ENCODE measurements around the gene TAMALIN. TPM values are rescaled to one million over a fixed set of nuclear protein-coding genes. Genes with fewer than 3 reads are reported as not detected.

Gene TAMALIN
- total RNA-seq, 4 donors from 2014 or later = 9.8 to 20.8 (median 14.5) TPM

DNA sequence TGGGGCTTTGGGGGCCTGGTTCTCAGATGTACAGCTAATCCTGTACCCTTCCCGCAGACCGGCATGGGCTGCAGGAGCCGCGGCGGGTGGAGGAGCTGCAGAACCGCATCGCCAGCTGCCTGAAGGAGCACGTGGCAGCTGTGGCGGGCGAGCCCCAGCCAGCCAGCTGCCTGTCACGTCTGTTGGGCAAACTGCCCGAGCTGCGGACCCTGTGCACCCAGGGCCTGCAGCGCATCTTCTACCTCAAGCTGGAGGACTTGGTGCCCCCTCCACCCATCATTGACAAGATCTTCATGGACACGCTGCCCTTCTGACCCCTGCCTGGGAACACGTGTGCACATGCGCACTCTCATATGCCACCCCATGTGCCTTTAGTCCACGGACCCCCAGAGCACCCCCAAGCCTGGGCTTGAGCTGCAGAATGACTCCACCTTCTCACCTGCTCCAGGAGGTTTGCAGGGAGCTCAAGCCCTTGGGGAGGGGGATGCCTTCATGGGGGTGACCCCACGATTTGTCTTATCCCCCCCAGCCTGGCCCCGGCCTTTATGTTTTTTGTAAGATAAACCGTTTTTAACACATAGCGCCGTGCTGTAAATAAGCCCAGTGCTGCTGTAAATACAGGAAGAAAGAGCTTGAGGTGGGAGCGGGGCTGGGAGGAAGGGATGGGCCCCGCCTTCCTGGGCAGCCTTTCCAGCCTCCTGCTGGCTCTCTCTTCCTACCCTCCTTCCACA lies 52.0 kb downstream of the TAMALIN start:
- TF ChIP-seq POLR2A (IDR thresholded peaks at IDR 0.05) (no peak), CTCF (IDR thresholded peaks at IDR 0.05) (no peak)
- Histone ChIP-seq H3K4me3 (replicated peaks in 1 of 3) (no peak overlapping the region), H3K36me3 (peaks cover 44 to 58% of the 10 kb centered on the region in 2 donors), H3K27ac (no peak overlapping the region), H3K4me1 (no peaks in the 10 kb centered on the region), H3K9me3 (no peaks in the 10 kb centered on the region), H3K27me3 (no peaks in the 10 kb centered on the region)
- DNase-seq = no peak
- intact Hi-C loops (cut with DNase I) = no loop called here
- 82 to 83% methylated on average over 14 to 16 of the region's 25 CpGs for WGBS, 2 donors

GRCh38 chr12:52059582-52060497 lies 53.1 kb downstream of the TAMALIN start:
- no peaks in the 10 kb centered on the region for H3K27me3 ChIP-seq
- intact Hi-C loops (cut with DNase I) = no loop called here
- no peak overlapping the region for H3K4me3 ChIP-seq (replicated peaks in 1 of 3)
- H3K27ac ChIP-seq = no peak overlapping the region
- DNase-seq = no peak
- TF ChIP-seq CTCF (IDR thresholded peaks at IDR 0.05) = no peak
- no peak for TF ChIP-seq POLR2A (IDR thresholded peaks at IDR 0.05)
- 81 to 93% methylated on average over 9 to 11 of the region's 12 CpGs for WGBS, 2 donors
- peaks cover 0 to 4% of the 10 kb centered on the region in 2 donors for H3K4me1 ChIP-seq
- no peaks in the 10 kb centered on the region for H3K9me3 ChIP-seq
- peaks cover 40 to 48% of the 10 kb centered on the region in 2 donors for H3K36me3 ChIP-seq

DNA sequence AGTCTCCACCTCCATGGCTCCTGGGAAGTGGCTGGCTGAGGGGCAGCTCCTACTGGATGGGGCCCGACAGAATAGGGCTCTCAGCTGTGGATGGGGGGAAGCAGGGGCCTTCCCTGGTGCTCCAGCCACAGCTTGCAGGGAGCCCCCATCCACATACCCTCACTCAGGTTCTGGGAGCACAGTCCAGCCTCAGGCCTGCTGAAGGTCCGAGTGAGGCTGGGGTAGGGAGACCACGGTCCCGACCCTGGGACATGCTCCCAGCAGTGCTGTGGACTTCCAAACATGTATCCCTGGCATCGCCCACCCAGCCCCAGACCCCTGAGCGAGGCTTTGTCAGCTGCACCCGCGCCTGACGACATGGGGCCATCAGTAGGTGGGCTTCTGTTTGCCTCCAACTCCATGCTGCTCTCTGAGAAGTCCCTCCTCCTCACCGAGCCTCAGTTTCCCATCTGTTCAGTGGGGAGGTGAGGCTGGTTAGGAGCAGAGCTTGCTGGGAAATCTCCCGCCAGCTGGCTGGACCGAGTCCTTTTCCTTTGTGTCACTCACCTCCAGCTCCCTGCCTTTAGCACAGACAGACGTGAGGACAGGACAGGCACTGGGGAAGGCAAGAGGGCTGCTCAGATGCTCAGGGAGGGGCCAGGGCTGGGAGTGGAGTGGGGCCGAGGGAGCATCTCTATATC lies 53.9 kb downstream of the TAMALIN start:
- intact Hi-C loops (cut with DNase I) = no loop called here
- H3K27me3 ChIP-seq = no peaks in the 10 kb centered on the region
- H3K4me1 ChIP-seq = peaks cover 0 to 4% of the 10 kb centered on the region in 2 donors
- DNase-seq = no peak
- H3K4me3 ChIP-seq (replicated peaks in 1 of 3) = no peak overlapping the region
- H3K27ac ChIP-seq = no peak overlapping the region
- peaks cover 34 to 40% of the 10 kb centered on the region in 2 donors for H3K36me3 ChIP-seq
- 83 to 86% methylated on average over 14 of the region's 14 CpGs for WGBS, 2 donors
- TF ChIP-seq POLR2A (IDR thresholded peaks at IDR 0.05) (no peak), CTCF (IDR thresholded peaks at IDR 0.05) (no peak)
- H3K9me3 ChIP-seq = no peaks in the 10 kb centered on the region

DNA sequence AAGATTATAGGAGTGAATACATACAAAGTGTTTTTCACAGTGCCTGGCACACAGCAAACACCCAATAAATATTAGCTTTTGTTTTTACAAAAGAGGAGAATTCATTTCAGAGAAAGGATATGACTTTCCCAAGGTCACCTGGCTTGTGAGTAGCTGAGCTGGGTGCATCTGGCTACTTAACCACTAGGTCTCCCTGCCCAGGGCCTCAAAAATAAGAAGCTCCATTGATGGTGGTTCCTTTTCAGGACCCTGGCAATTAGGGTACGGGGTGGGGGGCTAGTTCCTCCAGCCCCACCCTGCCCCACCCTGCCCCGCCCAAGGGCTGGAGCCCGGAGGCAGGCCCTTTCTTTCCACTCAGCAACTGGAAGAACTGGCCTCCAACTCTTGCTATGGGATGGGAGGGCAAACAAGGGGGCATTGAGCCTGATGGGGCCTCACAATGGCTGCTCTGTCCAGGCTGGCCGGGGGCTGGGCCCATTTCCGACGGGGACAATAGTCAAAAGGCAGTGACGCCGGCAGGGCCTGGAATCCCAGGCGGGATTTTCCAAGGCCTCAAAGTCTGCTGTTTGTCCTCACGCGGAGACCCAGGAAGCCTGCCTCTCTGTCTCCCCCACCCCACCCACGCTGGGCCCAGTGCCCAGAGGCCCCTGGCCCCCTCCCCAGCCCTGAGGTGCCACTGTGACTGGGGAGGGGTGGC lies 54.9 kb downstream of the TAMALIN start:
- Histone ChIP-seq H3K27me3 (no peaks in the 10 kb centered on the region), H3K4me1 (peaks cover 0 to 4% of the 10 kb centered on the region in 2 donors), H3K36me3 (peaks cover 28 to 30% of the 10 kb centered on the region in 2 donors), H3K27ac (no peak overlapping the region), H3K9me3 (no peaks in the 10 kb centered on the region), H3K4me3 (replicated peaks in 1 of 3) (no peak overlapping the region)
- TF ChIP-seq CTCF (IDR thresholded peaks at IDR 0.05) = no peak
- TF ChIP-seq POLR2A (IDR thresholded peaks at IDR 0.05) = no peak
- no peak for DNase-seq
- 76 to 77% methylated on average over 3 to 10 of the region's 12 CpGs for WGBS, 2 donors
- intact Hi-C loops (cut with DNase I) = no loop called here

Measured in thyroid gland (tissue), 4 donors.